HL-60 (cell line): ENCODE measurements around the gene MRPL46.

ENCODE experiments used
- DNase-seq, 2 experiments: peaks; one replicate each; pipeline ENCODE4 v3.0.0-alpha.2; 2010 to 2020; ENCODE audit warnings: low read depth in 1 of 2, low spot score in 1 of 2
- H3K27ac ChIP-seq: fragments of 250-450 bp; sonication (Bioruptor Pico); replicated peaks from 2 replicates; pipeline ENCODE4 v1.5.1; 2020; ENCODE audit warnings: mild to moderate bottlenecking, moderate library complexity
- H3K27me3 ChIP-seq: fragments of 250-450 bp; sonication (Bioruptor Pico); 2 replicates; pipeline ENCODE4 v1.5.1; 2021; ENCODE audit warnings: mild to moderate bottlenecking, moderate library complexity; ENCODE audit not compliant: insufficient read depth, poor library complexity, severe bottlenecking
- H3K4me3 ChIP-seq: replicated peaks from 2 replicates; pipeline ENCODE4 v1.5.1; 2011; ENCODE audit warnings: mild to moderate bottlenecking, control low read depth, low read length; ENCODE audit not compliant: insufficient read depth
- CTCF ChIP-seq: IDR thresholded peaks from one replicate; pipeline ENCODE4 v1.5.1; 2011; ENCODE audit warnings: low read length, control low read depth, inconsistent platforms; ENCODE audit not compliant: insufficient read depth
- GABPA ChIP-seq: IDR thresholded peaks from 2 replicates; pipeline ENCODE4 v1.6.1; 2012; ENCODE audit warnings: low read depth
- POLR2AphosphoS5 ChIP-seq: IDR thresholded peaks from 2 replicates; pipeline ENCODE4 v1.6.1; 2012; ENCODE audit warnings: low read depth
- SPI1 ChIP-seq: IDR thresholded peaks from 2 replicates; pipeline ENCODE4 v1.6.1; 2012; ENCODE audit warnings: low read depth, mild to moderate bottlenecking, borderline replicate concordance
- TF ChIP-seq, protein P1 (sequence below): IDR thresholded peaks from 2 replicates; pipeline ENCODE4 v1.6.1; 2012; ENCODE audit warnings: low read depth; ENCODE audit not compliant: insufficient replicate concordance

The MRPL46 gene

GRCh38 chr15:88487796-88488523, 20.8 kb upstream of the MRPL46 start:
- DNase-seq = no peak
- TF ChIP-seq SPI1 (no peak), GABPA (no peak), POLR2AphosphoS5 (no peak), CTCF (no peak)
- TF ChIP-seq, protein P1, sequence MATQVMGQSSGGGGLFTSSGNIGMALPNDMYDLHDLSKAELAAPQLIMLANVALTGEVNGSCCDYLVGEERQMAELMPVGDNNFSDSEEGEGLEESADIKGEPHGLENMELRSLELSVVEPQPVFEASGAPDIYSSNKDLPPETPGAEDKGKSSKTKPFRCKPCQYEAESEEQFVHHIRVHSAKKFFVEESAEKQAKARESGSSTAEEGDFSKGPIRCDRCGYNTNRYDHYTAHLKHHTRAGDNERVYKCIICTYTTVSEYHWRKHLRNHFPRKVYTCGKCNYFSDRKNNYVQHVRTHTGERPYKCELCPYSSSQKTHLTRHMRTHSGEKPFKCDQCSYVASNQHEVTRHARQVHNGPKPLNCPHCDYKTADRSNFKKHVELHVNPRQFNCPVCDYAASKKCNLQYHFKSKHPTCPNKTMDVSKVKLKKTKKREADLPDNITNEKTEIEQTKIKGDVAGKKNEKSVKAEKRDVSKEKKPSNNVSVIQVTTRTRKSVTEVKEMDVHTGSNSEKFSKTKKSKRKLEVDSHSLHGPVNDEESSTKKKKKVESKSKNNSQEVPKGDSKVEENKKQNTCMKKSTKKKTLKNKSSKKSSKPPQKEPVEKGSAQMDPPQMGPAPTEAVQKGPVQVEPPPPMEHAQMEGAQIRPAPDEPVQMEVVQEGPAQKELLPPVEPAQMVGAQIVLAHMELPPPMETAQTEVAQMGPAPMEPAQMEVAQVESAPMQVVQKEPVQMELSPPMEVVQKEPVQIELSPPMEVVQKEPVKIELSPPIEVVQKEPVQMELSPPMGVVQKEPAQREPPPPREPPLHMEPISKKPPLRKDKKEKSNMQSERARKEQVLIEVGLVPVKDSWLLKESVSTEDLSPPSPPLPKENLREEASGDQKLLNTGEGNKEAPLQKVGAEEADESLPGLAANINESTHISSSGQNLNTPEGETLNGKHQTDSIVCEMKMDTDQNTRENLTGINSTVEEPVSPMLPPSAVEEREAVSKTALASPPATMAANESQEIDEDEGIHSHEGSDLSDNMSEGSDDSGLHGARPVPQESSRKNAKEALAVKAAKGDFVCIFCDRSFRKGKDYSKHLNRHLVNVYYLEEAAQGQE = no peak
- H3K27me3 ChIP-seq = no peaks in the 10 kb centered on the region
- H3K4me3 ChIP-seq = no peak overlapping the region
- no peak overlapping the region for H3K27ac ChIP-seq

GRCh38 chr15:88487178-88487795, 20.1 kb upstream of the MRPL46 start:
- H3K27me3 ChIP-seq = no peaks in the 10 kb centered on the region
- TF ChIP-seq GABPA (no peak), SPI1 (no peak), POLR2AphosphoS5 (no peak), CTCF (no peak)
- TF ChIP-seq, protein P1 = no peak
- H3K27ac ChIP-seq = no peak overlapping the region
- no peak for DNase-seq
- no peak overlapping the region for H3K4me3 ChIP-seq

- Histone ChIP-seq H3K27ac (no peak overlapping the region), H3K4me3 (no peak overlapping the region), H3K27me3 (no peaks in the 10 kb centered on the region)
- DNase-seq = no peak
- no peak for TF ChIP-seq GABPA
- TF ChIP-seq SPI1 = no peak
- TF ChIP-seq POLR2AphosphoS5 = no peak
Observed at GRCh38 chr15:88484682-88485331, 17.6 kb upstream of the MRPL46 start.

DNA sequence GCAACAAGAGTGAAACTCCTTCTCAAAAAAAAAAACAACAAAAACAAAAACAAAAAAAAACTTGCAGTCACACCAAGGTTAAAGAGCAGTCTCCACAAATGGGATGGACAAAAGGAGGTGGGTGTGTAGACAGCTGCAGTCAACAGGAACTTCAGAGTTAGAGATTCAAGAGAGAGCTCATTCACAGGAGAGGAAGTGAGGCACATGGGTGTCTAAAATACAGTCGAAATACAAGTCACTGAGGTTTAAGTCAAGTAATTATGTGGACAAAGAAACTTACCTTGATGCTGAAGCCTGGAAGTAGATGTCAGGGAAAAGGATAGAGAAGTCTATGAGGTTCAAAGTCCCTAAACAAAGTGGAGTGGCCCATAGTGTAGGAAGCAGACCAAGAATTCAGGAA, 15.1 kb upstream of the MRPL46 start:
- peak in 1 of 2 experiments; percentile 3 for DNase-seq
- Histone ChIP-seq H3K27me3 (no peaks in the 10 kb centered on the region), H3K4me3 (no peak overlapping the region), H3K27ac (no peak overlapping the region)
- TF ChIP-seq, protein P1 = no peak
- peak; percentile 61; the same call in 1 of the 2 replicates for TF ChIP-seq SPI1
